Measurements from ENCODE around the gene CCR3. TPM values are rescaled to one million over a fixed set of nuclear protein-coding genes. Genes with fewer than 3 reads are reported as not detected.

The CCR3 gene
- total RNA-seq, 6 experiments from 2014 or later: not detected

GRCh38 chr3:46221391-46221790 is 20.9 kb upstream of the CCR3 start:
- Mint-ChIP-seq H3K27ac (no peak overlapping the region), H3K9me3 (no peaks in the 10 kb centered on the region; the same call in 1 of the 2 replicates), H3K27me3 (ENCODE audit: insufficient read depth) (peaks cover 18% of the 10 kb centered on the region), H3K4me1 (ENCODE audit: low read depth) (no peaks in the 10 kb centered on the region), H3K36me3 (ENCODE audit: low read depth) (no peaks in the 10 kb centered on the region), H3K4me3 (no peak overlapping the region)
- no peak for TF ChIP-seq CTCF (IDR thresholded peaks at IDR 0.05)
- DNase-seq: no peak

GRCh38 chr3:46221938-46222337 is 20.3 kb upstream of the CCR3 start:
- no peak overlapping the region for H3K27ac Mint-ChIP-seq
- no peaks in the 10 kb centered on the region; the same call in 1 of the 2 replicates for H3K9me3 Mint-ChIP-seq
- H3K27me3 Mint-ChIP-seq (ENCODE audit: insufficient read depth): peaks cover 18% of the 10 kb centered on the region
- no peaks in the 10 kb centered on the region for H3K36me3 Mint-ChIP-seq (ENCODE audit: low read depth)
- TF ChIP-seq CTCF (IDR thresholded peaks at IDR 0.05): no peak
- no peak overlapping the region for H3K4me3 Mint-ChIP-seq
- H3K4me1 Mint-ChIP-seq (ENCODE audit: low read depth): no peaks in the 10 kb centered on the region
- DNase-seq: no peak

GRCh38 chr3:46222435-46223161 is 19.7 kb upstream of the CCR3 start:
- no peaks in the 10 kb centered on the region; the same call in 1 of the 2 replicates for H3K9me3 Mint-ChIP-seq
- H3K4me1 Mint-ChIP-seq (ENCODE audit: low read depth): no peaks in the 10 kb centered on the region

GRCh38 chr3:46228260-46229242 is 13.7 kb upstream of the CCR3 start:
- no peak for TF ChIP-seq CTCF (IDR thresholded peaks at IDR 0.05)
- H3K9me3 Mint-ChIP-seq: no peaks in the 10 kb centered on the region; the same call in 1 of the 2 replicates
- DNase-seq: peak; percentile 59
- no peaks in the 10 kb centered on the region for H3K36me3 Mint-ChIP-seq (ENCODE audit: low read depth)
- no peak overlapping the region for H3K27ac Mint-ChIP-seq
- H3K4me1 Mint-ChIP-seq (ENCODE audit: low read depth): peaks cover 9% of the 10 kb centered on the region
- H3K27me3 Mint-ChIP-seq (ENCODE audit: insufficient read depth): peaks cover 22% of the 10 kb centered on the region
- H3K4me3 Mint-ChIP-seq: no peak overlapping the region

More at GRCh38 chr3:46222435-46223161, 19.7 kb upstream of the CCR3 start:
- Mint-ChIP-seq H3K27ac (no peak overlapping the region), H3K36me3 (ENCODE audit: low read depth) (no peaks in the 10 kb centered on the region), H3K4me3 (no peak overlapping the region), H3K27me3 (ENCODE audit: insufficient read depth) (peaks cover 18% of the 10 kb centered on the region)
- TF ChIP-seq CTCF (IDR thresholded peaks at IDR 0.05): no peak
- no peak for DNase-seq

- no peak overlapping the region for H3K27ac Mint-ChIP-seq
- no peaks in the 10 kb centered on the region for H3K36me3 Mint-ChIP-seq (ENCODE audit: low read depth)
- TF ChIP-seq CTCF (IDR thresholded peaks at IDR 0.05): no peak
- DNase-seq: no peak
- H3K9me3 Mint-ChIP-seq: no peaks in the 10 kb centered on the region; the same call in 1 of the 2 replicates
- H3K4me1 Mint-ChIP-seq (ENCODE audit: low read depth): peaks cover 9% of the 10 kb centered on the region
- no peak overlapping the region for H3K4me3 Mint-ChIP-seq
- peaks cover 33% of the 10 kb centered on the region for H3K27me3 Mint-ChIP-seq (ENCODE audit: insufficient read depth)
Measured at GRCh38 chr3:46231323-46231722, 10.9 kb upstream of the CCR3 start.
